8988T (cell line): Measurements from ENCODE around the gene CMSS1.

Source experiments
- DNase-seq: peaks from one replicate; pipeline ENCODE4 v3.0.0; 2011

Gene CMSS1

DNA sequence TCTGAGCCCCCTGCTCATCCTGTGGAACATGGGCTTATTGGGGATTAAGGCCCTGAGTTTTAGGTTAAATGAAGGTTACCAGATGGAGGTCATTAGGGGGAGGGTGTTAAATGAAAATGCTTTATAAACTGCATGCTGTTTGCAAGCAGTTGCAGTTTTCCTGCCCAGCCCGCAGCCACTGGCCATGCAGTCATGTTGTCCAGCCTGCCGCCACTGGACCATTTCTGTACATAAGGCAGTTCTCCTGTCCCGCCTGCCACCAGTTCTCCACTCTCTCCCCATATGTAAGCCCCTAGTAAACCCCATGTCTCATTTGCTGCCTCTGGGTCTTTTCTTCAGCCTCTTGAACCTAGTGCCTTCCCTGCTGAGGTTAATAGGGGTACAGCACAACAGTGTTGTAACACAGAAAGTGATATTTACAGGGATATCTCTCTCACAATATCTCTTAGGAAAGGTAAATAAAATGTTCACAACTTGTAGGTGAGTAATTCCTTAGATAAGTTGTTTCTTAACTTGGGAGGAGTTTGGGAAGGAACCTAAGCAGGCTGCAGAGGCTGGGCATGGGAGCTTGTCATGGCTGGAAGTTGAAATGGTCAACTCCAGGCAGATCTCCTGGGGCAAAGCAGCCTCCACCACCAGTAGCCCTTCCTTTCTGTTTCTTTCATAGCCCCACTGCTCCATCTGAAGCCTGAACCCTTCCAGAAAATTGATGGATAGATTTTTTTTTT lies 148.2 kb downstream of the CMSS1 start:
- no peak for DNase-seq

DNA sequence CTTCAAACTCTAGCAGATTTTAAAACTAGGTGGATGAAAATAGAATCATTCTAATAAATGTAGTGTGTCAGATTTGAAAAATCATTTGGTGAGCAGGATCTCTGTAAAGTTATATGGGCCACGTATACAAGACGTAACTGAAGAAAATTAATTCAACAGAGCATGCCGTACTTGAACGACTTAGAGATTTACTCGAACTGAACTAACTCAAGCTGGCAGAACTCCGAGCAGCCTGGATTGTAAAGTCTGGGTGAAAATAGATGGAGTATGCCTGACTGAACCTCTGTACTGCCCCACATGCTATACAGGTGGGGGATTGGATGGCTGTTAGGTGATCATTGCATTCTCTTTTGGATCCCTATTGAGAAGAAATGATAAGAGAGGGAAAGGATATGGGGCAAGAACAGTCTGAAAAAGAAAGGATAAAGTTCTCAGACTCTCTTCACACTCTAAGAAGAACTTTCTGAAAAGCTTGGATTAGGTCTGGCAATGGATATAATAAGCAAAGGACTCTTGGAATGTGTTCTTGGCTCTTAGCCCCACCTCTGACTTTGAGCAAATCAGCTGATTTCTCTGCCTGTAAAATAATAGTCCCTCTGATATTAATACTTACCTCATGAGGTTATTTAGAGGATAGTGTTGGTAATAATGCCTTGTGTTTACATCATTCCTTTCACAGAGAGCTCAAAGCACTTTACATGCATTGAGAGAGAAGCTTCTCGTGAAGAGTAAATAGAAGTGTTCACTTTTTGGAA lies 149.2 kb downstream of the CMSS1 start:
- DNase-seq, result no peak

- DNase-seq, result no peak
Measured at GRCh38 chr3:99967796-99968195, 150.1 kb downstream of the CMSS1 start.

GRCh38 chr3:99969136-99969535 lies 151.5 kb downstream of the CMSS1 start:
- DNase-seq, result no peak

DNA sequence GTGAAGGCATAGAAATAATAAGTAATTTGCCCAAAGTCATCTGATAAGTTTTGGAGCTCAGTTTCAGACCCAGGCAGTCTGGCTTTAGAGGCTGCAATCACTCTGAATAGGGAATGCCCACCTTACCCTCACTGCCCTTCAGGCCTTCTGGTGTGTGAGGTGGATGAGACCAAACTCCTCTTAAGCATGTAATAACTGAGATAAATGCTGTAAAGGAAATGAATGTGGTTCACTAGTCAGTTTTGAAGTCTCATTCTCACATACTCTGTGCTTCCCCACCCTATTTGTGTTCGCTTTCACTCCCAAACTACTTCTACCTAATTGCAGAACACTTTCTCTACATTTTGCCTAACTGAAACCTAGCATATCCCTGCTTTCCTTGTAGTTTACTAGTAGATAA lies 152.5 kb downstream of the CMSS1 start:
- DNase-seq, result no peak

DNA sequence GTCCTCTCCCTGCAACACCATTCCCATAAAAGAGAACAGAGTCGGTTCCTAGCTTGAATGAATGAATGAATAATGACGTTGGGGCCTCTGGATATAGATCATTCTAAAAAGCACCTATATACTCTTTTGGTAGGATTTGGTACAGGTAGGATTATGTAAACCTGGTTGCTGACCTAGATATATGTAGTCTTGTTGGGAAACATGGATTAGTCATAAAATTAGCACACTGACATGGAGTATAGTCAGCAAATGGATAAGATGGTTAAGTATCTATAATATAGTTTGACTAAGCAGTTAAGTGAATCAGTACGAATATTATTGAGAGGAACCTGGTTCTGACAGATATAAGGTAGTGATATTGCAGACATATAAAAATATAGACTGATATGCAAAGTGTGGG lies 154.1 kb downstream of the CMSS1 start:
- DNase-seq, result no peak

DNA sequence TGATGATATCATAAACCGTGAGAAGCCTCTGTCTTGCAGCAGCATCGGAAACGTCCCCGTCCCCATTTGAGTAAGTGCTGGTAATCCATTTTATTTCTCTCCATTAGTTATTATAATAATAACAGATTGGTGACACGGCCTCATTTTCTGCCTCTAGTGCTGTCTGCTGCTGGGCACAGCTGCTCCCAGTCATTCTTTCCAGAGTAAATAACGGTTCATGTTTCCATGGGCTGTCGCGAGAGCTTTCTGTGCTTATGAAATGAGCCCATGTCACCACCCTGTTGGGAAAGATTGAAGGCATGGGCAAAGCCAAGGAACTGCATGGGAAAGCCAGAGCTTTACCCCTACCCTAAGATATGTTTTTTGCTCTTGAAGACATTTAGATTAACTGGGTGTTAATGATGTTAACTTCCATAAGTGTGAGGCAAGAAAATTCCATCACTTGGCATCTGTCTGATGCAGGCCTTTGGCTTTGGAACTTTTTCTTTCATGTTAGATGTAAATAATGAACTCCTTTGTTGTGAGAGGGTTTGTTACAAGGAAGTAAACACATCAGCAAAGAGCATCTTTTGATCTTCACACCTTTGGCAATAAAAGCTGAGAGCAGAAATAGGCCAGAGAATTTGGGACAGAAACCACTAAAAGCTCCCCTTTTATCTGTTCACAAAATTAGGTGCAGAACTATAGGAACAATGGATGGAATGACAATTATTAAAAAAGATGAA lies 154.9 kb downstream of the CMSS1 start:
- no peak for DNase-seq

DNA sequence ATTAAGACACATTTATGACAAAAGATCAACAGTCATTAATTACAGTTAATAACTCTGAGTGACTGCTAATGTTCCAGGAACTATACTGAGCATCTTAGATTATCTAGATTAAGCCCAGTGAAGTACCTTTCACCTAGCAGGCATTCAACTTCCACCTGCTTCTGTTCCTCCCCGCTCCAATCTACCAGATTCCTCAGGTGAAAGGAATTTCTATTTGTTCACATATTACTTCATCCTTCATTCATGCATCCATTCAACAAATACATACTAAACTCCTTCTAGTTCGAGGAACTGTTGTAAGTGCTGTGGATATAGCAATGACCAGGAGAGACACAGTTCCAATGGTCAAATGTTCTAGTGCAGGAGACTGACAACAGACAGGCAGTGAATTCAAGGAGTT lies 157.3 kb downstream of the CMSS1 start:
- no peak for DNase-seq

- DNase-seq, result no peak
Measured at GRCh38 chr3:99976584-99976983, 158.9 kb downstream of the CMSS1 start.

DNA sequence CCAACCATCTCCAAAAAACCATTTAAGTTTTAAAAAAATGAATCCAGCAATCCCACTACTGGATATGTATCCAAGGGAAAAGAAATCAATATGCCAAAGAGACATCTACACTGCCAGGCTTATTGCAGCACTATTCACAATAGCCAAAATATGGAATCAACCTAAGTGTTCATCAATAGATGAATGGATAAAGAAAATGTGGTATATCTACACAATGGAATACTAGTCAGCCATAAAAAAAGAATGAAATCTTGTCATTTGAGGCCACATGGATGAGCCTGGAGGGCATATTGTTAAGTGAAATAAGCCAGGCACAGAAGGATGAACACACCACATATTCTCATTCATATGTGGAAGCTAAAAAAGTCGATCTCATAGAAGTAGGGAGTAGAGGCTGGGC lies 160.6 kb downstream of the CMSS1 start:
- DNase-seq, result no peak

GRCh38 chr3:99980606-99981005 lies 162.9 kb downstream of the CMSS1 start:
- DNase-seq, result no peak

DNA sequence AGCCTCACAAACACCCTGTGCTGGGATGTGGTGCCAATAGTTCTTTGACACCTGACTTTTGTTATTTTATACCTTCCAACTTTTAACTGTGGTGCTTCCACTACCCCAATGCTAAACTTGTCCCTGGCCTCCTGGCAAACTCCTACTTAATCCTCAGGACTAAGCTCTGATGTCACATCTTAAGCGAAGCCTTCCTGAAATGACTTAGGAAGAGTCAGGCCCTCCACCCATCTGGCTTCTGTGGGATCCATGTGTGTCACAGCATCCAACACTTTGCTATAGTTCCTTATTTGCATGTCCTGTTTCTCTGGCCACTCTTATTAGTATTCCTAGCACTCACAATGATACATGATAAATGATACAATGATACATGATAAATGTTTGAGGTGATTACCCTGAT lies 163.5 kb downstream of the CMSS1 start:
- DNase-seq, result no peak

DNA sequence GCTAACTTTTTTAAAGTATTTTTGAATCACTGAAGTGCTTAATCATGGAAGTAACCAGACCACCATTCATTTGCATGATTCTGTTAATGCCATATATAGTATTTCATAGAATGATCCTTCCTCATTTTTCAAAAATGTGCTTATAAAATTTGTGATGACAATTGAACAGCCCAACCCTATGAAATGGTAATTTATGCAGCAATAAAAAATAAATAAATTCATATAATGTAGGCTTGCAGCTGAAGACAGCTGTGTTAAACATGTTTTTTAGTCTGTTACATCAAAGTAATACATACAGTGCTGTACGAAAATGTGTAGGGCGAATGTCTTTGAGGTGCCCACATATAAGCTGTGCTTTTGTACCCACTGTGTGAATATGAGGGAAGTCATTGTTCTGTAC lies 165.0 kb downstream of the CMSS1 start:
- no peak for DNase-seq

- no peak for DNase-seq
Measured at GRCh38 chr3:99984139-99984538, 166.5 kb downstream of the CMSS1 start.

- DNase-seq, result no peak
Measured at GRCh38 chr3:99984668-99985067, 167.0 kb downstream of the CMSS1 start.

- DNase-seq, result no peak
Measured at GRCh38 chr3:99990179-99990578, 172.5 kb downstream of the CMSS1 start.

DNA sequence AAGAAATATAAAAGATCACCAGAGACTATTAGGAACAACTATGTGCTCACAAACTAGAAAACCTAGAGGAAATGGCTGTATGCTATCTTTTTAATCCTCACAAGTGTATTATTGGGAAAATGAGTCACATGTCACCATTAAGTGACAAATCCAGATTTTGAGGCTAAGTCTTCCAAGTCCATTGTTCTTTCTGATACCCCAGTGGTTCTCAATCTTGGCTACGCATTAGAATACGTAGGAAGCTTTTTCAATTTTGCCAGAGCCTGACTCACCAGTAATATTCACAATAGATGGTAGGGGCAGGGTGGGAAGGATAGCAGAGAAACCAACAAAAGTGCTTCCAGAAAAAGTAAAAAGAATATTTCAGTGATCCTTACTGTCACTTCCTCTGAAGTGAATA lies 179.6 kb downstream of the CMSS1 start:
- no peak for DNase-seq

DNA sequence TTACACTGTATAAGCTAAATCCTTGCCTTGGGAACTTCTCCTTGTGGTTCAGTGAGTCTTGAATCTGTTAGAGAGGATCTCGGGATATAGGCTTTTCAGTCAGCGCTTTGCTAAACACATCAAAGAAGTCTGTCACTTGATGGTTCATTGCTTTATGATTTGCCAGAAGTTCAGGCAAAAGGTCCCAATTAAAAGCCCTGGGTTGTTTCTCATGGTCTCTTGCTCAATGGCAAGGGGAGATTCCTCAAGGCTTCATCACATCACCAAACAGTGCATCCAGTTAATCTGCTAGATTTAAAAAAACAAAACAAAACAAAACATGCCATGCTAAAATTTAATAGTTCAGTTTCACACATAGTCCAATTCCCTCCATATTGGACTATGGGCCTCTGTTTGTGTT lies 181.9 kb downstream of the CMSS1 start:
- DNase-seq, result no peak

DNA sequence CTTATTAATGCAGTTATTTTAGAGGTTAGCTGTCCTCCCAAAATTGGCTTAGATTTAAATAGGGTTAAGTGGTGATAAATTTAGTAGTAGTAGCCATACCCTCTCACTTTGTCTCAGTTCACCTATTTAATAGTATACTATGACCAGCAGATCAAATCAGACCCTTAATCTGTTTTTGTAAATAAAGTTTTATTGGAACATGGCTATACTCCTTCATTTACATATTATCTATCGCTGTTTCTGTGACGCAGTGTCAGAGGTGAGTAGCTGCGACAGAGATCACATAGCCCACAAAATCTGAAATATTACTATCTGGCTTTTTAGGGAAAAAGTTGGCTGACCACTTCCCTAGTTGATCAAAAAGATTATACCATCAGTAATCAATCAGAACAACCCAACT lies 183.4 kb downstream of the CMSS1 start:
- no peak for DNase-seq

- DNase-seq, result no peak
Measured at GRCh38 chr3:100001526-100002270, 184.0 kb downstream of the CMSS1 start.

- no peak for DNase-seq
Measured at GRCh38 chr3:100002599-100003350, 185.1 kb downstream of the CMSS1 start.
